Measurements from ENCODE around the gene WSCD2.

The WSCD2 gene

DNA sequence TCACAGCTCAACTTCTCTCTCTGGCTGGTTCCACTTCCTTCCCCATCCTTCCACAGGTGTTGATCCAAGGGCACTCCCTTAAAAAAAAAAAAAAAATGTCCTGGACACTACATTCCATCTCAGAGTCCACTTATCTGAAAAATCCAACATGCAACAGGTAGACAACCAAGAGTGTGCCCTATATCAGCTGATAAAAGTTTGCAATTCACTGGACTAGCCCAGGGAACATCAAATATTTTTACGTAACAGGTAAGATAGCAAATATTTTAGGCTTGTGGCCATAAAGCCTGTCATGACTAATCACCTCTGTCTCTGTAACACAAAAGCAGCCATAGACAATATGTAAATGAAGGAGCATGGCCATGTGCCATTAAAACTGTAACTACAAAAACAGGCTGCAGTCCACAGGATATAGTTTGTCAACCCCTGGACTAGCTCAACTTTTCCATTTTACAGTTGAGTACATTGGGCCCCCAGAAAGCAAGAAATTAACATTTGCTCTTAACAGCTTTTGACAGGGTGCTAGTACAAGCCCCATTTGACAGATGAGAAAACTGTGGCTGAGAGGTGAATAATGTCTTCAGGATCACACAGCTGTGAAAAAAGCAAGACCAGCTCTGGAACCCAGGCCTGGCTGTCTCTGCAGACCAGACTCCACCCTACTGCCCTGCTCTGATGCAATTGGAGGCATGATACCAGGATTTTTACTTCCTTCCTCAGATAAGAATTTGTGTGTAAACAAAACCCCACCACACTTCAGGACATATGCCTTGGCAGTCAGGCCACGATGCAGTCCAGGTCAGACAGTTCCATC, 141.2 kb downstream of the WSCD2 start:
- no peak for DNase-seq (ENCODE audit: low read depth)

DNA sequence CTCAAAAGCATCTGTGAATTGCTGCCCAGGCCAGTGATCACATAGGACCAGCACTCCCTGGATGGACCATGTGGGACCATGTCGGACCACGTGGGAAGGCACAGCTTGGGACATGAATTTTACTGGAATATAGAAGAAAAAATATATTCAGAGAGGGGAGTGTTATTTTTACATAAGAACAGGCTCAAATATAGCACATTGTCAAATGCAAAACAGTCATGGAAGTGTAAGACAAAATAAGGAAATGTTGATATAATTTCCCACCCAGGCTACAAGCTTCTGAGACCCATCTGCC, 141.7 kb downstream of the WSCD2 start:
- DNase-seq (ENCODE audit: low read depth), result no peak

DNA sequence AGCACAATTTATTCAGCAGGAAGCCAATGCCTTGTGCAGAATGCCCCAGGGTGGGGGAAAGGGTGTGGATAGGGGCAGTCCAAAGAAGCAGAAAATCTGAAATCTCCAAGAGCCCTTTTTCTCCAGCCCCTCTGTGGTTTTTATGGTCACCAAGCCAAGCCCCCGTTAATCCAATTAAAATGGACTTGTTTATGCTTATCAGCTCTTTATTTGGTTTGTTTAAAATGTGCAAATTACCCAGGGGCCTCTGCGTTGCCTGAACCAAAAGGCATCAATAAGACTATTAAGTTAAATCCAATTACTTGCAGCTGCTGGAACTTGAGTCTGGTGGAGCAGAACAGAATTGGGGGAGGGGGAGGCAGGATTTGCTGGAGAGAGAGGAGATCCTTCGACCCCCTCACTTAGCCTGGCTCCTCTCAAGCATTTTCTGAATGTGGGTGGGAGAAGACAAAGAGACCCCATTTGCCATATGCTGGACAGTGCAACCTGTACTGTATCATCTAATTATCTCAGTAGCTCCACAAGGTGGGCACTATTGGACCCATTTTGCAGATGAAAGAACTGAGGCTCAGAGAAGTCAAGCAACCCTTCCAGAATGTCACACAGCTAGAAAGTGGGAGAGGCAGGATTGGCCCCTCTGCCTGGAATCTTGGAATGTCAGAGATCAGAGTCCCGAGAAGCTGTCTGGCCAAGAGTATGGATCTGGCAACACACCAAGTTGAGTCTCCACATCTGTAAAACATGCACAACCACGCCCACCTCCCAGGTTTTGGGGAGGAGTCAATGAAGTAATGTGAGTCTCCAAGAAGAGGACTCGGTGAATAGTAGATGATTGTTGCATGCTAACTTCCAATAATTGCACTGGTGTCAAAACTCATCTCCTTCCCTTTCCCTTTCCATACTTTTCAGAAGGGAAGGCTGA, 143.1 kb downstream of the WSCD2 start:
- DNase-seq (ENCODE audit: low read depth), result no peak

DNA sequence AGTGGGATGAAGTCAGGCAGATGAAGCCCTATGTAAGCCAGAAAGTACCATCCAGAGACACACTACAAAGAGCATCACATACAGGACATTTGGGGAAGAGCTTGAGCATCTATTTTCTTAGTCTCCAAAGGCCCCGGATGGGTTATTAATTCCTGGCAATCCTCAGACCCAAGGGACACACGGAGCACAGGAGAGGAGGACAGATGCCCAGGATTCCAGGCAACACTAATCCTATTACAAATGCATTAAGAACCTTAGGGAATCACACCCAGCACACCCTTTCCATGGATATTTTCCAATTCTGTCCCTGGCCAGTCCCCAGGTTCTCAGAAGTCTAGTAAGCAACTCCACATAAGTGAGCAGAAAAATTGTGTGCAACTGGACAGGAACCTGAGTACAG, 144.1 kb downstream of the WSCD2 start:
- no peak for DNase-seq (ENCODE audit: low read depth)

DNA sequence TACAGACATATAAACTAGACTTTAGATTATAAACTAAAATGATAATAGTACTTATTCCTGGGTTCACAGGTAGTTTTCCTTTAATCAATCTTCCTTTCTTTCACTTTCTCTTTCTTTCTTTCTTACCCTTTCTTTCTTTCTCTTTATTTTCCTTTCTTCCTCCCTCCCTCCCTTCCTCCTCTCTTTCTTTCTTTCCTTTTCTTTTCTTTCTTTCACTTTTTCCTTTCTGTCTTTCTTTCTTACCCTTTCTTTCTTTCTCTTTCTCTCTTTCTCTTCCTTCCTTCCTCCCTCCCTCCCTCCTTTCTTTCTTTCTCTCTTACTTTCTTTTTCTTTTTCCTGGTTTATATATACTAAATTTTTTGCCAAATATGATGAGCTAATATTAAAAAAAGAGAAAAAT, 148.5 kb downstream of the WSCD2 start:
- DNase-seq (ENCODE audit: low read depth), result no peak

DNA sequence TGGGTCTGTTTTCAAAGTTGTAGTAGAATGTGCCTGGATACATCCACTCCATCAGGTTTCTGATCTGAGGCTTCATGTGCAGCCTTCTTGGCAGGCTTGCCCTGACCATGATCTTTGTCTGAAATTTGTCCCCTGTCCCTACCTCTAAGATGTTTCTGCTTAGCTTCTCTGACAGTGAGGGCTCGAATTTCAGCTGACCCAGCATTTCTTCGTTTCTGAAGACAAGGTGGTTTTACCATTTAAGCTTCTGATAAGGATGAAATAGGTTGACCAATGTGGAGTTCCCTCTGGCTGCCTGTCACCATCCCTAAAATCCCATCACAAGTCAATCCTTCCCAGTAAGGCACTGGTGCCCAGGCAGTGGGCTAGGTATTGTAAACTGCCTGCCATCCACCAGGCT, 153.1 kb downstream of the WSCD2 start:
- no peak for DNase-seq (ENCODE audit: low read depth)

DNA sequence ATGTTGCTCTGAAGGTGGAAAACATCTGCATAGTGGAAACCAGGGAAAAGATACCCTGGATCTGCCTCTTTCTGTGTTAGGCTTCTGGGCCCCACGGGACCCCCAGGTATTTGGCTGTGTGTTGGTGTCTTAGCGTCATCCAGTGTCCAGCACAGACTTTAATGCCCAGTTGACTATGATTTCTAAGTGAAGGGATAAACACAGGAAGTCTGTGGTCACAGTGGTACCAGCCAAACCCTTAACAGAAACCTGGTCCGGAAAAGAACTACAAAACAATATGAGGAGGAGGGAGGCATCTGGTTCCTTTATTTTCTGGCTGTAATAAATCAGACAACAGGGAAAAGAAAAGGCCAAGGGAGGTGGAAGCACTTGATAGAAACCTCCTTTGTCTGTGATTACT, 153.6 kb downstream of the WSCD2 start:
- no peak for DNase-seq (ENCODE audit: low read depth)

DNA sequence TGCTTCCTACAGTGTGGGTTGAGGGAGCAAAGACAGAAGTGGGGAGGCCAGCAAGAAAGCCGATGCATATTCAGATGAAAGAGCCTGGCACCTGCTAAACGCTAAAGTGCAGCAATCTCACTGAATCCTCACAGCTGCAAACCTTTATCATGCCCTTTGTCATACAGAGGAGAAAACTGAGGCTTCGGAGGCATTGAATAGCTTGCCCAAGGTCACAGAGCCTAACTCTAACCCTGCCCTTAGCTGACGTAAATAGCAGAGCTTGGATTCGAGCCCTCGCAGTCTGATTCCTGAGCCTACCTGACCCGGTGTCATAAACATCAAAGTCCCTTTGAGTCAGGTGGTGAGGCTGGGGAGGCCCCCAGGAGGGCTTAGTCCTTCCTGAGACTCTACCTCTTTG, 155.1 kb downstream of the WSCD2 start:
- DNase-seq (ENCODE audit: low read depth), result no peak

DNA sequence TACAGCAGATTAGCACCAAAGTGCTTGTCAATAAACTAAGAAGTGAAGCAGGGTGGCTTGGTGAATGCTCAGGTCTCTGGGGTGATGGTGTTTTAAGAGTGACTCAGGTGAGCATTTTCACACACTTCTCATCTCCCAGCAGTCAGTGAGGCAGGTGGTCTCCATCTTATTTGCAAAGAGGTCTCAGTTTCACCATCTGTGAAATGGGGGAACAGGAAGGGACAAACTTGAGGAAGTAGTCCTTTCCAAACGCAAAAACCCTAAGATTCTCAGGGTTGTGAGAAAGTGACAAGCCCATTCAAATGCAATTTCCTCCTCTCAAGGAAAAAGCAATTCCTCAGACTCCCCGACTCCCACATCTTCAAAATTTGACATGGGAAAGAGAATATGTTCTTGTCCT, 155.9 kb downstream of the WSCD2 start:
- DNase-seq (ENCODE audit: low read depth), result no peak

DNA sequence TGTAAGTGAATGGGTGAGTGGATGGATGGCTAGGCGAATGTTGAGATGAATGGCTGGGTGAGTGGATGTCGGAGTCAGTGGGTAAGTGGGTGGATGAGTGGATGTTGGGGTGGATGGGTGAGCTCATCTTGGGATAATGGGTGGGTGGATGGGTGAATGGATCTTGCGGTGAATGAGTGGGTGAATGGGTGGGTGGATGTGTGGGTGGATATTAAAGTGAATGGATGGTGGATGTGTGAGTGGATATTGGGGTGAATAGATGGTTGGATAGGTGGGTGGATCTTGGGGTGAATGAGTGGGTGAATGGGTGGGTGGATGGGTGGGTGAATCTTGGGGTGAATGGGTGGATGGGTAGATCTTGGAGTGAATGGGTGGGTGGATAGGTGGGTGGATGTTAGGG, 158.1 kb downstream of the WSCD2 start:
- DNase-seq (ENCODE audit: low read depth), result no peak

DNA sequence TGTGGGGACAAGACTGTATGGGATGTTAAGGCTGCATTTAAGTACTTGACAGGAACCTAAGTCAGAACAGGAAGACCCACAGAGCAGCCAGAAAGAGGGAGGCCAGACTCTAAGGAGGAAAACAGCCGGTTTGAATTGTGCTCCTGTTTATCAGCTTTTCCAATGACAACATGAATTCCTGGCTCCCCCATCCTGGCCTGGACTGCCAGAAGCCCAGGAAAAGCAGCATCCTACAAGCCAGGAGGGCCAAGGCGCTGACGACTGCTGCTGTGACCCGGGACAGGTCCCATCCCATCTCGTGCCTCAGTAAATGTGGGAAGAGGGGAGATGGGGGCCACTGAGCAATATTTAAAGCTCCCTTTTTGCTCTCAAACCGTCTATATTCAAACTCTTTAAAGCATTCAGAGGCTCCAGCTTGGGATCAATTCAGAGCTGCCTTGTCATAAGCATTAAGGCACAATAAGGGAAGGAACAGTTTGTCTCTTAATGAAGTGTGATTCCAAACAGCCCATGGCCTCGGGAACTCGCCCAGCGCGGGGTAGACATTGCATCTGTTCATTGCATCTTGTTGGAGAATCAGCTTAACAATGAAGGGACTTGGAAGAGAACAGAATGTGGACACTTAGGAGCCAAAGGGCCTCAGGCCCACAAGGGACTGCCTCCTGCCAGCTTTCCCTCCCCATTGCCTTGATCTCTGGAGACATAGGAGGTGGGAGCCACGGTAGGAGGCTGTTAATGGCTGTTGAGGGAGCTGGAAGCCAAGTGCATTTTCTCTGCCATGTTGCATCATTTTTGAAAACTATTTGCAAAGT, 160.5 kb downstream of the WSCD2 start:
- no peak for DNase-seq (ENCODE audit: low read depth)

DNA sequence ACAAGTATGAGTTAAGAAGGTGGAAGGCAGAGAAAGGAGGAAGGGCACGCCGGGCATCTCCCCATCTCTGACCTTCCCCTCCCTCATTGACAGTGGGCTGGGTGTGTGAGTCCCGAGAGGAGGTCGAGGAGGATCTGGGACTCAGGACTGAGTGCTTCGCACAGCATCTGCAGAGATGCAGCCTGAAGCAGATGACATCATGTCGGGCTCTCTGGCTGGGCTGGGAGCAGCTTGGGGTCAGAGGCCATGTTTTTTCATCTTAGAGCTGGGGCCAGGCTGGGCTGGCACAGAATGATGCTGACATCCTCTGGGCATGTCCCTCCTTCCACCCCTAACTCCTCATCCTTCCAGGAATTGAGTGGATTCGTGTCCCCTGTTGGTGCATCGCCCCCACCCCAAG, 166.6 kb downstream of the WSCD2 start:
- no peak for DNase-seq (ENCODE audit: low read depth)

DNA sequence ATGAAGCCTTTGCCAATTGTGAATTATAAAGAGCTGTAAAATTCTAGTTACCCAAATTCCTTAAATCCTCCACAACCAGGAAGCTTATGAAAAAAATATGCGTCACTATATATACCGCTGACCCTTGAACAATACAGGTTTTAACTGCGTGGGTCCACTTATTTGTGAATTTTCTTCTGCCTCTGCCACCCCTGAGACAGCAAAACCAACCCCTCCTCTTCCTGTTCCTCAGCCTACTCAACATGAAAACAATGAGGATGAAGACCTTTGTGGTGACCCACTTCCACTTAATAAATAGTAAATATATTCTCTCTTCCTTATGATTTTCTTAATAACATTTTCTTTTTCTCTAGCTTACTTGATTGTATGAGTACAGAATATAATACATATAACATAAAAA, 167.9 kb downstream of the WSCD2 start:
- no peak for DNase-seq (ENCODE audit: low read depth)

DNA sequence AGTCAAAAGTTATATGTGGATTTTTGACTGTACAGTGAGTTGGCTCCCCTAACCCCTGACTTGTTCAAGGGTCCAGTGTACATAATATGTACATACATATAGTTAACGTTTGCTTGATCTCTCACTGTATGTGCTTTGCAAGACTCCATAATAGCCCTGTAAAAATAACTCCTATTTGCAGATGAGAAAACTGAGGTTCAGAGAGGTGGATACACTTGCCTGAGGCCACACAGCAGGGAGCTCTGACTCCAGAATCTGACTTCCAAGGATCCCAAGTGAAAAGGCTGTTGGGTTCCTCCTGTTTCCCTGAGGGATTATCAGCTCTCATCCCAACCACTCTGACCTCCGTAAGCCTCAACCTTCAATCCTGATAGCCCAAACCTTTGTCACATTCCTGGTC, 168.3 kb downstream of the WSCD2 start:
- no peak for DNase-seq (ENCODE audit: low read depth)

DNA sequence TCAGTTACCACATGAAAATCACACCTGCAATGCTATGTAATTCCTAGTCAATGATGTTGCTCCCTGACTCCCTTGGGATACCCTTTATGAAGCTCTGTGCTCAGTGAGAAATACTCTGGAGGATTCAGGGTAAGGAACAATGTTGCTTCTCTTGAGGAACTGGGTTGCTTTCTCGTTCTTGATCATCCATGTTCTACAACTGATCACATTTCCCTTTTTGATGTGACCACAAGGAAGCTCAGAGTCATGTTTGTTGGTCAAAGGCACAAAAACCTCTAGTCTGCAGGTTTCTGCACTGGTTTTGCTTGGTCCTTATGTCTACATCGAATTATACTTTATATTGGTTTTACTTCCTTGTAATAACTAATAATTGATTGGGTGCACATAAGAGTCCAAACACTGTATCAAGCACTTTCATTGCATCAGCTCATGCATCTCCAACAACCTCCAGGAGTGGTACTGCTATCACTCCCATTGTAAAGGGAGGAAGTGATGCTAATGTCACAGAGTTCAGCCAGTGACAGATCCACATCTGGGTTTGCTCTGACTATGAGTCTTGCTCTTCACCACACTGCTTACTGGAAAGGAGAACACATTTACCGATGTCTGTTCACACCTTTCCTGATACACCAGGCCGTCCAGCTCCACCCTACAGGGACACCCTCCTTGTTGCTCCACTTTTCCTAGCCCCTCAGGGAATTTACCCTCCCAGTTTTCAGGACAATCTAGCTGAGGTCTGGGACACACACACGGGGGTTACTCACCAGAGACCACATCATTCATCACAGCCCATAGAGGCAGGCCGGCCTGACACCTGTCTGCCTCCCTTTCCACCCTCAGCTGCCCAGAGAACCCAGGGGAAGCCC, 169.0 kb downstream of the WSCD2 start:
- DNase-seq (ENCODE audit: low read depth), result no peak

DNA sequence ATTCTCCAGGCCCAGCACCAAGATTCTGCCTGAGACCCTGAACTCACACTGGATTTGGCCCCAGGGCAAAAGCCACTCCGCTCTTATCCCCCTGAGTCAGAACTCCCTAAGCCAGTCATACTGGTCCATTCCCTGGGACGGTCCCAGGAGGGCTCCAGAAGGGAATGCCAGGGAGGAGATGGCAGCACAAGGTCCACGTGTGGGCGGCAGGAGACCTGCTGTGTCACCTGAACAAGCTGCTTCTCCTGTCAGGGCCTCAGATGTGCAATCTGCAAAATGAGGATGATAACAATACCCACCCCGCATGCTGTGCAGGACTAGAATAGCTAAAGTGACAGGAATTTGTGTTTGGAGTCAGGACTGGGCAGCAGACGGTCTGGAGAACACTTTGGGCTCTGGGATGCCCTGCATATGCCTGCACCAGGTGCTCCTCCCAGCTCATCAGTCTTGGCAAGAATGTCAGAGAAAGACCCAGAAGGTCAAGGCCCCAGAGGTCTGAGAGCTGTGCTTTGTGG, 169.7 kb downstream of the WSCD2 start:
- DNase-seq (ENCODE audit: low read depth), result no peak

DNA sequence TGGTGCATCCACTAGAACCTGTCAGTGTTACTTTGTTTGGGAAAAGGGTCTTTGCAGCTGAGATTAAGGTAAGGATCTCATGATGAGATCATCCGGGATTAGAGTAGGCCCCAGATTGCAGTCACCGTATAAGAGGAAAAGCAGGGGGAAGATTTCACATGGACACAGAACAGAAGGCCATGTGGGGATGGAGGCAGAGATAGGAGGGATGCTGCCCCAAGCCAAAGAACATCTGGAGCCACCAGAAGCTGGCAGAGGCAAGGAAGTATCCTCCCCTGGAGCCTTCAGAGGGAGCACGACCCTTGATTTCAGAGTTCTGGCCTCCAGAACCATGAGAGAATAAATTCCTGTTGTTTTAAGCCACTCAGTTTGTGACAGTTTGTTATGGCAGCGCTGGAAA, 170.4 kb downstream of the WSCD2 start:
- DNase-seq (ENCODE audit: low read depth), result no peak
